Measurements from ENCODE around the gene DPCD.

DPCD gene

GRCh38 chr10:101587725-101588653 is at the start of gene DPCD, which contains the start of gene POLL:
Gene DPCD, plus strand, starts transcription at chr10:101588321. Its CDS starts 16 bp downstream, at chr10:101588337.
Gene POLL, minus strand, starts transcription at chr10:101588257. Its CDS starts 897 bp downstream, at chr10:101587360.
- DNase-seq = peak; percentile 95

- DNase-seq = no peak
Measured at GRCh38 chr10:101538446-101538845, 49.7 kb upstream of the DPCD start.

- no peak for DNase-seq
Measured at GRCh38 chr10:101545898-101546297, 42.2 kb upstream of the DPCD start.

GRCh38 chr10:101550965-101551364 is 37.2 kb upstream of the DPCD start:
- DNase-seq = no peak

GRCh38 chr10:101552442-101552841 is 35.7 kb upstream of the DPCD start:
- no peak for DNase-seq

GRCh38 chr10:101557541-101557940 is 30.6 kb upstream of the DPCD start:
- DNase-seq = no peak

GRCh38 chr10:101558204-101558603 is 29.9 kb upstream of the DPCD start:
- DNase-seq = no peak

- DNase-seq = no peak
Measured at GRCh38 chr10:101558671-101559595, 29.2 kb upstream of the DPCD start.

- DNase-seq = no peak
Measured at GRCh38 chr10:101559596-101560297, 28.4 kb upstream of the DPCD start.

- no peak for DNase-seq
Measured at GRCh38 chr10:101560298-101561067, 27.6 kb upstream of the DPCD start.

GRCh38 chr10:101561068-101561915 is 26.8 kb upstream of the DPCD start:
- DNase-seq = no peak

- DNase-seq = no peak
Measured at GRCh38 chr10:101562231-101562630, 25.9 kb upstream of the DPCD start.

- no peak for DNase-seq
Measured at GRCh38 chr10:101563007-101563406, 25.1 kb upstream of the DPCD start.

GRCh38 chr10:101563497-101564040 is 24.6 kb upstream of the DPCD start:
- no peak for DNase-seq

GRCh38 chr10:101564490-101564991 is 23.6 kb upstream of the DPCD start:
- DNase-seq = no peak

- no peak for DNase-seq
Measured at GRCh38 chr10:101565370-101565900, 22.7 kb upstream of the DPCD start.

GRCh38 chr10:101565936-101566332 is 22.2 kb upstream of the DPCD start:
- DNase-seq = no peak

GRCh38 chr10:101566333-101567164 is 21.6 kb upstream of the DPCD start:
- DNase-seq = no peak

All from EL (cell line).